ENCODE results near the gene BAHCC1.

Gene BAHCC1

DNA sequence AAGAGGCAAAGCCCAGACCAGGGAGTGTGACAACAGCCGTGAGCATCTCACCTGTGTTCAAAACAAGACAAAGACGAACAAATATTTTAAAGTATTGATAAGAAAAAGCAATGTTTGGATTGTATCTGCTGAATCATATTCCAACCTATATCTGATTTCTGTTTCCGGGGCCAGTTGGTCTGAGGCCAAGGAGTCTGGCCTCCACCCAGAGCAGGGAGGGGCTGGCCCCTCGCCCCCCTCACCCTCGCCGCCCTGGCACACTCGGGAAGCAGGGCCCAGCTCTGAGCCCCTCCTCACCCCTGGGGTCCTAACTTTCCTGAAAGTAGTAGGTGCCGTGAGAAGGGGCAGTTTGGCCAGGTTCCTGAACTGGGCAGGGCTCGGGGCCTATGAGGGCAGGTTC, 69.3 kb downstream of the BAHCC1 start:
- DNase-seq: no peak

DNA sequence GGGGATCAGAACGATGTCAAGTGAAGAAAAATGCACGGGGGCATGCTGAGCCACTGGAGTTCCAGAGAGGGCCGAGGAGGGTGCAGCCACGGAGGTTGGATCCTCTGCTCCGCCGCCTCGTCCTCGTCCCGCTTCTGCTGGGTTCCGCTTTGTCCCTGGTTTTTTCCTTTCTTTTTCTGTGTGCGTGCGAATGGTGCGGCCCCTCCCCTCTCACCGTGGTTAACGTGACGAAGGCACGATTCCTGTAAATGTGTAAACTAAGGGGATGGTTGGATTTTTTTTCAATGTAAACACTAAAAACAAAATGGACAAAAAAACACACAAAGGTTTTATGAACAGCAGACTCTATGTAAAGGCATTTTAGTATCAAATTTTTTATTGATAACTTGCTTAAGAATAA, 70.7 kb downstream of the BAHCC1 start:
- DNase-seq: no peak

DNA sequence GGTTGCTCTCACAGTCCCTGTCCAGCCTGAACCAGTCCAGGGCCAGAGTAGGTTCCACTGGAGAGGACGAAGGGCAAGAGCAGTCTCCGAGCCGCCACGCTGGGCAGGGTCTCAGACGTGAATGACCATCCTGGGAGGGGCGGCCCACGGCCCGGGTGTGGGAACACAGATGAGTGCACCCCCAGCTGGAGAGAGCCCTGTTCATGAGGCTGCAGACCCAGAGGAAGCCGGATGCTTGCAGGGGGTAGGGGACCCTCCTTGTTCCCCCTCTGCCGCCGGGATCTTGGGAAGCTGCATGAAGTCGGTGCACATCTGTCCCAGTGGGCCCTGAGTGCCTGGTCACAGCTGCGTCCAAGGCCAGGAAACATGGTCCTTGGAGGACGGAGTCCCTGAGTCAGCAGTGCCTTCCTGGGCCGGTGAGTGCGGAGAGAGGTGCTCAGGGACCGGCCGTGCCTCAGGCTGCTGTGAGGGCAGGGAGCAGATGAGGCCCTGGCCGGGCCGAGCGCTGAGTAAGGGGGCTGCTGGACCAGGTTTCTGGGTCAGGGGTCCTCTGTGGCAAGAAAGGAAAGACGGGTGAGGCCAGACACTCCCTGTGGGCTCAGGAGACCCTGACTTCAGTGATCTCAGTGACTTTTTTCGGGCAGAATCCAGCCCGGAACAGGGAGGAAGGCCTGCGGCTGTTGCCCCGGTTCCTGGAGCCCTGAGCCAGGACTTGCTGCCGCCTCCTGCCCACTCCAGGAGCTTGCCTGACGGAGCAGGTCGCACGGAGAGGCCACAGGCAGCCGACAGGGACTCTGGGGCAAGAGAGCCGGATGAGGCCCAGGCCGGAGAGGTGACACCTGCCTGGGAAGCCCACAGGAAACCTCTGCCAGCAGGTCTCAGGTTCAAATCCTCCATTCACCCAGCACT, 71.6 kb downstream of the BAHCC1 start:
- DNase-seq: no peak

GRCh38 chr17:81468111-81468769, 73.0 kb downstream of the BAHCC1 start:
- no peak for DNase-seq

GRCh38 chr17:81468770-81469121, 73.5 kb downstream of the BAHCC1 start:
- DNase-seq: no peak

GRCh38 chr17:81469266-81469665, 74.0 kb downstream of the BAHCC1 start:
- no peak for DNase-seq

- no peak for DNase-seq
Measured at GRCh38 chr17:81470270-81470943, 75.2 kb downstream of the BAHCC1 start.

- DNase-seq: no peak
Measured at GRCh38 chr17:81470944-81471817, 75.9 kb downstream of the BAHCC1 start.

DNA sequence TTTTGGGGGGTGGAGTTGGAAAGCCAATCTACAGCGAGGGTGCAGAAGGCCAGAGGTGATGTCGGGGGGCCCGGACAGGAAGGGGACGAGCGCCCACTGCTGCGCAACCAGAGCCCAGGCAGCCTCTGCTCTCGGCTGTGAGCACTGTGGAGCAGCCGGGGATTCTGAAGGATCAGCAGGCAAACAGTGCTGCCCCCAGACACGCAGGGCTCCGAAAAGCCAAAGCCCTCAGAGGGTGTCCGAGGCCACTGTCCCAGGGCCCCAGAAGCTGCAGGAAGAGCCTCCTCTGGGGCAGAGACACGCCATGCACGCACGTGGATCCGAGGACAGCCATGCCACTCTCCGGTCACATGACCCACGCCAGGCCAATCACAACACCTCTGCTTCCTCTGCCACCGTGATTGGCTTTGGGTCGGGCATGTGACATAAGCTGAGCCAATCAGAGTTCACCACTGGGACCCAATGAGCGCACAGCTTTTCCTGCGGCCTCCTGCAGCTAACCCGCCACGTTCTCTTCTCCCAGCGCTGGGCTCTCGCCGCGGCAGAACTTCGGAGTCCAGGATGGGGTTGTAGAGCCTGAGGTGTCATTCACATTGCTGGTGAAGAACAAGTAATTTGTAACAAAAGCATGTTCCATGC, 76.7 kb downstream of the BAHCC1 start:
- no peak for DNase-seq

GRCh38 chr17:81473019-81473418, 77.8 kb downstream of the BAHCC1 start:
- DNase-seq: no peak

DNA sequence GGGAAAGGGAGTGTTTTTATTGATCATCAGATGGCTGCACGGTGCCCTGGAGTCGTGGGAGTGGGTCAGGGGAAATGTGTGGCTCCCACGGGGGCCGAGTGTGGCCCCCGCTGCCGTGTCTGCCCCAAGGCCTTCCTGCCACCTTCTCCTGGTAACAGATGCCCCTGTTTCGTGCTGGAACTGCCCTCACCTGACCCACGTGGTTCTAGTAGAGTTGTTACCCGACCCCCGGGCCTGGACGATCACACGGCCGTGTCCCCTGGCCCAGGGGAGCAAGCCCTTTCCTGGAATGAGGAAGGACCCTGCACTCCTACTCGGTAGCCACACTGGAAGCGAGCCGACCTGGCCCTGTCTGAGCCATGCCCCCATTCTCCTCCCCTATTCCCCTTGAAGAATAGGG, 79.7 kb downstream of the BAHCC1 start:
- DNase-seq: no peak

- no peak for DNase-seq
Measured at GRCh38 chr17:81476097-81476496, 80.8 kb downstream of the BAHCC1 start.

DNA sequence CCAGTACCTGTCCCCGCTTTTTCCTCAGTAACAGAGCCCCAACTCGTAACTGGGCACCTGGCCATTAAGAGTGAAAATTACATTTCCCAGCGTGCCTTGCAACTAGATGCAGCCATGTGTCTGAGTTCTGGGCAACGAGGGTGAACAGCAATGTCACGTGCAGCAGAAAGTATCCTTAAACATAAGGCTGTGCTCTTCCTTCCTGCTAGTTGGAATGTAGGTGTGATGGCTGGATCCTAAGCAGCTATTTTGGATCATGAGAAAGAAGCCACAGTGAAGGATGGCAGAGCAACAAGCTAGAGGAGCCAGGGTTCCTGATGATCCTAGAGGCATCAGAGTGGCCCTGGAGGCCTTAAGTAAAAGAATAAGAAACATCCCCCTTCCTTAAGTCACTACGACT, 81.4 kb downstream of the BAHCC1 start:
- no peak for DNase-seq

GRCh38 chr17:81477173-81477572, 81.9 kb downstream of the BAHCC1 start:
- no peak for DNase-seq

- no peak for DNase-seq
Measured at GRCh38 chr17:81478119-81478518, 82.9 kb downstream of the BAHCC1 start.

GRCh38 chr17:81479175-81480071, 84.2 kb downstream of the BAHCC1 start:
- no peak for DNase-seq

DNA sequence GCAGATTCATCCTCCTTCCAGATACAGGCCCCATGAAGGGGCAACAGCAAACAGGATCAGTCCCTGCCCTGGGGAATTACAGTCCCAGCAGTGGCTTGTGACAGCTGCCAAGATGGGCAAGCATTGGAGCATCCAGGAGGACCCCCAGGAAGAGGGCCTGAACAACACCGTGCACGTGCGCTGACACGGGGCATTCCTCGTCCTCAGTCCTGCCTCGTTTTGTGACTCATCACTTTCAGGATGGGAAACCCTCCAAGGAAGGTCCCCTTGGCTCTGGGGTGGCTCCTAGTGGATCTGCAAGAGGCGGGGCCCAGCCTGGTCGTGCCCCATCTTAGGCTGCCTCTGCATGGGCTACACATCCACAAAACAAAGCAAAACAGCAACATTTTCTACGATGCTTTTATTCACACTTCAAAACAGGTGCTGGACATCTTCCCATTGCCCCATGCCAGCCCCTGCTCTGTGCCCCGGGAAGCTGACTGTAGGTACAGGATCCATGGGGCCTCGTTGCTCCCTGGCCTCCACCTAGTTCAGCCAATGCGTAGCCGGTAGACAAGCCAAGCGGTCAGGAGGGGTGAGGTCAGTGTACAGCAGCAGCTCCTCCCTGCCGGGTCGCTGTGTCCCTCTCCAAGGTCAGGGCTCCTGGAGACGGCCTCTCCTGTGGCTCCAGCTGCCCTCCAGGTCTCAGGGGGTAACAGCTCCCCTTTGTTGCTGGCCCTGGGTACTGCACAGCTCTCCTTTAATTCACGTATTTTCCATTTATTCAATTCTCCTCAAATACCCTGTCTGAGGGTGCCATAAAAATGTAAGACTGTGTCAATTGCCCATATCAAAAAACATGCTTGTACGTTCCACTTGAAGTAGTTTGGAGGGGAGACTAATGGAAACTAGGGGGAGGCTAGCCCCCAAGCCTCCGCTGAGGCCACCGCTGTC, 85.1 kb downstream of the BAHCC1 start:
- DNase-seq: no peak

DNA sequence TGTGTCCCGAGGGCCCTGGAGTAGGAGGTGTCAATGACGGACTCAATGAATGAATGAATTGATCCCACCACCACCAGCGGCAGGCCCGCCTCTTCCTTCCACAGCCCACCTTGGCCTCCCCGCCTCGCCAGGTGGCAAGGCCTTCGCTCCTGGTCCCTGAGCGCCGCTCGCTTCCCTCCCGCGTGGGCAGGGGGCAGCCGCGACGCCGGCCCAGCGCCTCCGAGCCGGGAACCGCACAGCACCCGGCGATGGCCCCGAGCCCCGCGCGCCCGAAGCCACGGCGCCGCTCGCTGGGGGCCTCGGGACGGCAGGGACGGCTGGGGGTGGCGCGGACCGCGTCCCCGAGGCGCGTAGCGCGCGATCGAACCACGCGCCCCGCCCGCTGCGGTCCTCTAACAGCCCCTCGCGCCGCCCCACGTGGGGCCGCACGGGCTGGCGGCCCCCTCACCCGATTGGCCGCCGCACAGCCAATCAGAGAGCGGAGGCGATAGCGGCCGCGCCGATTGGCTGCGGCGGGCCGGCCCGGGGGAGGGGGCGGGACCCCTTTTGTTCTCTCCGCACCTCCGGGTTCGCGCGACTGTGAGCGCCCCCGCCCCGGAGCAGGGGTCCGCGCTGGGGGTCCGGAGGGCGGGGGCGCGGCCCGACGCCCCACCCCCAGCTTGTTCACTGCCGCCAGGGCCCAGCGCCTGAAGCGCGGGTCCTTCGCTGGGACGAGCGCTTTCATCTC, 86.0 kb downstream of the BAHCC1 start:
- DNase-seq: peak; percentile 48 to 51

- no peak for DNase-seq
Measured at GRCh38 chr17:81481815-81482505, 86.7 kb downstream of the BAHCC1 start.

All from inflammatory macrophage treated with lipopolysaccharide for 1 hour (primary cell).